CD14-positive monocyte (primary cell): ENCODE data around the gene RAMP2. TPM values are rescaled to one million over a fixed set of nuclear protein-coding genes. Genes with fewer than 3 reads are reported as not detected.
A peak's percentile ranks its signal among the peaks of the same experiment; 100 is the strongest.

Source experiments
- DNase-seq, 3 donors: peaks; one replicate each; pipeline ENCODE4 v3.0.0-alpha.2; 2011 to 2022
- H2AFZ ChIP-seq: 2 replicates; pipeline ENCODE4 v1.6.0; 2012; ENCODE audit warnings: mild to moderate bottlenecking, low read depth, low read length, inconsistent platforms; ENCODE audit not compliant: insufficient read depth, poor library complexity, severe bottlenecking
- H3K27ac ChIP-seq, 2 donors: 1 replicate in 1 of 2; 2 replicates in 1 of 2; pipeline ENCODE4 v1.5.1; 2012 to 2013; ENCODE audit warnings: low read length in 2 of 2, control low read depth in 1 of 2, inconsistent platforms in 1 of 2, low read depth in 1 of 2, mild to moderate bottlenecking in 1 of 2
- H3K27me3 ChIP-seq, 2 donors: one replicate each; pipeline versions ENCODE4 v1.6.0 to v1.6.1; 2011 to 2013; ENCODE audit warnings: low read length in 2 of 2; ENCODE audit not compliant: control insufficient read depth in 2 of 2, insufficient read depth in 2 of 2
- H3K36me3 ChIP-seq, 2 donors: replicated peaks in 1 of 2; 1 replicate in 1 of 2; 2 replicates in 1 of 2; pipeline versions ENCODE4 v1.5.1 to v1.6.1; 2012 to 2013; ENCODE audit warnings: low read length in 2 of 2, control low read depth in 1 of 2, inconsistent platforms in 1 of 2, mild to moderate bottlenecking in 1 of 2; ENCODE audit not compliant: insufficient read depth in 2 of 2, control insufficient read depth in 1 of 2
- H3K4me1 ChIP-seq, 2 donors: 1 replicate in 1 of 2; 2 replicates in 1 of 2; pipeline versions ENCODE4 v1.5.1 to v1.6.1; 2012 to 2013; ENCODE audit warnings: low read length in 2 of 2, control low read depth in 1 of 2, inconsistent platforms in 1 of 2, mild to moderate bottlenecking in 1 of 2, moderate library complexity in 1 of 2; ENCODE audit not compliant: insufficient read depth in 2 of 2, control insufficient read depth in 1 of 2
- H3K4me2 ChIP-seq: replicated peaks from 2 replicates; pipeline ENCODE3; 2012; ENCODE audit warnings: low read length, moderate library complexity, mild to moderate bottlenecking; ENCODE audit not compliant: poor library complexity, severe bottlenecking; ENCODE audit errors: extremely low read depth
- H3K4me3 ChIP-seq, 3 experiments: fragments of 200-600 bp in 1 of 3; sonication (generic) in 1 of 3; replicated peaks in 1 of 3; 1 replicate in 2 of 3; 2 replicates in 1 of 3; pipeline ENCODE4 v1.5.1; 2011 to 2013; ENCODE audit warnings: low read length in 3 of 3, mild to moderate bottlenecking in 3 of 3, control low read depth in 2 of 3, low read depth in 2 of 3, inconsistent platforms in 1 of 3, moderate library complexity in 1 of 3
- H3K79me2 ChIP-seq: 2 replicates; pipeline ENCODE4 v1.6.0; 2012; ENCODE audit warnings: mild to moderate bottlenecking, control low read depth, inconsistent platforms, low read length, moderate library complexity; ENCODE audit not compliant: insufficient read depth
- H3K9ac ChIP-seq: 2 replicates; pipeline ENCODE4 v1.6.0; 2017; ENCODE audit warnings: low read length, mild to moderate bottlenecking; ENCODE audit not compliant: insufficient read depth, poor library complexity, severe bottlenecking
- H3K9me3 ChIP-seq, 2 donors: replicated peaks in 1 of 2; 1 replicate in 1 of 2; 2 replicates in 1 of 2; pipeline versions ENCODE4 v1.5.1 to v1.6.1; 2012 to 2013; ENCODE audit warnings: low read length in 2 of 2, control low read depth in 1 of 2; ENCODE audit not compliant: control insufficient read depth in 1 of 2, insufficient read depth in 1 of 2
- H4K20me1 ChIP-seq: 2 replicates; pipeline ENCODE4 v1.6.0; 2012; ENCODE audit warnings: mild to moderate bottlenecking, low read length, control low read depth, moderate library complexity; ENCODE audit not compliant: insufficient read depth
- H3K27ac Mint-ChIP-seq, 7 donors: one replicate each; pipeline ENCODE4 v1.8.0; 2020; ENCODE audit warnings: mild to moderate bottlenecking in 7 of 7, mixed read lengths in 7 of 7, moderate library complexity in 6 of 7, inconsistent platforms in 2 of 7
- H3K27me3 Mint-ChIP-seq, 3 donors: one replicate each; pipeline ENCODE4 v1.8.0; 2021 to 2022; ENCODE audit warnings: low read depth in 3 of 3, mild to moderate bottlenecking in 3 of 3, mixed read lengths in 3 of 3, moderate library complexity in 3 of 3, inconsistent platforms in 1 of 3
- H3K36me3 Mint-ChIP-seq, 2 donors: one replicate each; pipeline ENCODE4 v1.8.0; 2020; ENCODE audit warnings: mixed read lengths in 2 of 2, inconsistent platforms in 1 of 2, mild to moderate bottlenecking in 1 of 2
- H3K4me1 Mint-ChIP-seq: one replicate; pipeline ENCODE4 v1.8.0; 2020; ENCODE audit warnings: mild to moderate bottlenecking, mixed read lengths
- H3K4me3 Mint-ChIP-seq, 2 donors: one replicate each; pipeline ENCODE4 v1.8.0; 2020; ENCODE audit warnings: mild to moderate bottlenecking in 2 of 2, mixed read lengths in 2 of 2, moderate library complexity in 1 of 2
- H3K9me3 Mint-ChIP-seq, 7 donors: one replicate each; pipeline ENCODE4 v1.8.0; 2020 to 2022; ENCODE audit warnings: mixed read lengths in 7 of 7, mild to moderate bottlenecking in 6 of 7, moderate library complexity in 6 of 7, inconsistent platforms in 2 of 7
- CTCF ChIP-seq: fragments of 200-600 bp; IDR thresholded peaks from one replicate; pipeline ENCODE4 v1.8.0; 2022; ENCODE audit warnings: antibody characterized with exemption, mild to moderate bottlenecking
- WGBS: methylation state at CpG from one replicate; pipeline ENCODE4 v1.1.5; 2013; ENCODE audit warnings: missing lambda C conversion rate; ENCODE audit not compliant: insufficient coverage; 5-methylcytosine and 5-hydroxymethylcytosine counted together
- intact Hi-C, 2 donors: fragments of 100-400 bp; cut with micrococcal nuclease; formaldehyde crosslinking; loops; one replicate each; pipeline versions ENCODE4 v1.15.0 to v1.15.1; 2023
- polyA plus RNA-seq, 3 donors: library from polyadenylated mRNA; depleted of rRNA in 1 of 3; unstranded in 2 of 3; stranded (reverse) in 1 of 3; fragments of 300-500 nt in 2 of 3; fragments of >200 nt in 1 of 3; fragmentation: Illumina TruSeq in 2 of 3; gene quantifications; 1 replicate in 2 of 3; 2 replicates in 1 of 3; pipeline ENCODE4 v1.2.3, GENCODE V29; 2012 to 2021

The RAMP2 gene
- polyA plus RNA-seq, 3 donors, result not detected

DNA sequence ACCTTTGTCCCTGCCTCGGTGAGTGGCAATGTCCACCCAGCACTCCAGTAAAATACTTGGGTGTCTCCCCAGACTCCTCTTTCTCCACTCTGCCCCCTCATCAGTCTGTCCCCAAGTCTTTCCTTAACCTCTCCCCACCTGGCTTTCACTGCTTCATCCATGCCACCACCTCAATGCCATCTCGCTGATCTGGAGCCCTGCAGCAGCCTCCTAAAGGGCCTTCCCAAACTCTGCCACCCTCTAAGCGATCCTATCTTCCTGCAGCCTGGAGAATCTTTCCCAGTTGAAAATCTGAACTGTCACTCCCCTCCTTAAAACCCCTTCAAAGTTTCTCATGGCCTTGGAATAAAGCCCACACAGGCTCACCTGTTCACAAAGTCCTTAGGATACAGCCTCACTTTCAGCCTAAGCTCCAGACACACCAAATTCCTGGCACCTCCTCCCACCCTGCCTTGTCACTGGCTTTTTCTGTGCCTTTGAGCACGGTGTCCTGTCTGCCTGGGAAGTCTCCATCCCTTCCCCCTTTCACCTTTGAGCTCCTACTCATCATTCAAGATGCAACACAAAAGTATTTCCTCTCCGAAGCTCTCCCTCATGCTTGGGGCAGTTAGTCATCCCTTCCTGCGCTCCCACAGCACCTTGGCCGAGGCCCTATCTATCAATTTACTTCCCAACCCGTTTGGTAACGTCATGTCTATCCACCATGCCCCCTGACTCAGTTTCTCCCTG is 22.2 kb downstream of the RAMP2 start:
- H3K4me1 ChIP-seq, result peaks cover 7 to 20% of the 10 kb centered on the region in 2 donors
- H3K9me3 ChIP-seq, result peaks cover 0 to 39% of the 10 kb centered on the region in 2 donors
- H3K27ac ChIP-seq, result no peak overlapping the region
- Mint-ChIP-seq H3K4me3 (peak overlapping the region in 1 of 2 donors; percentile 86), H3K9me3 (peaks cover 4 to 24% (median 11%) of the 10 kb centered on the region in 7 donors), H3K4me1 (peaks cover 28% of the 10 kb centered on the region), H3K27ac (no peak overlapping the region), H3K27me3 (peaks cover 79 to 90% (median 83%) of the 10 kb centered on the region in 3 donors), H3K36me3 (peaks cover 23 to 25% of the 10 kb centered on the region in 2 donors)
- TF ChIP-seq CTCF, result no peak
- H3K79me2 ChIP-seq, result no peaks in the 10 kb centered on the region
- H3K4me2 ChIP-seq, result no peak overlapping the region
- no peaks in the 10 kb centered on the region for H4K20me1 ChIP-seq
- intact Hi-C loops, result no loop called here
- no peak overlapping the region for H3K4me3 ChIP-seq
- WGBS, result 23% methylated on average over 9 of the region's 9 CpGs
- no peak for DNase-seq
- no peak overlapping the region for H3K9ac ChIP-seq
- peaks cover 60 to 84% of the 10 kb centered on the region in 2 donors for H3K27me3 ChIP-seq
- peaks cover 15 to 16% of the 10 kb centered on the region in 2 donors for H3K36me3 ChIP-seq
- H2AFZ ChIP-seq, result no peak overlapping the region

DNA sequence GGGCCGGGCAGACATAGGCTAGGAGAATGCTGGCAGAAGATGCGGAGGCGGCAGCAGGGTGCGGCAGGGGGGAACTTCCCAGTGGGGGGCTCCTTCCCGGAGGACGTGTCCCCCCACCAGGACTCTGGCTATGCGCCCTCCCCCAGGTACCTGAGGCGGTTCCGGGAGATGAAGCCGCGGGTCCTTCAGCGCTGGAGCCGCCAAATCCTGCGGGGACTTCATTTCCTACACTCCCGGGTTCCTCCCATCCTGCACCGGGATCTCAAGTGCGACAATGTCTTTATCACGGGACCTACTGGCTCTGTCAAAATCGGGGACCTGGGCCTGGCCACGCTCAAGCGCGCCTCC is 22.7 kb downstream of the RAMP2 start:
- TF ChIP-seq CTCF, result no peak
- peak overlapping the region in 1 of 2 donors; percentile 86 for H3K4me3 Mint-ChIP-seq
- H3K4me1 ChIP-seq, result peaks cover 7 to 20% of the 10 kb centered on the region in 2 donors
- H3K9me3 ChIP-seq, result peaks cover 0 to 39% of the 10 kb centered on the region in 2 donors
- H3K79me2 ChIP-seq, result no peaks in the 10 kb centered on the region
- peaks cover 82 to 94% (median 83%) of the 10 kb centered on the region in 3 donors for H3K27me3 Mint-ChIP-seq
- peaks cover 4 to 26% (median 11%) of the 10 kb centered on the region in 7 donors for H3K9me3 Mint-ChIP-seq
- H4K20me1 ChIP-seq, result no peaks in the 10 kb centered on the region
- peaks cover 60 to 84% of the 10 kb centered on the region in 2 donors for H3K27me3 ChIP-seq
- no peak overlapping the region for H3K4me2 ChIP-seq
- H3K4me1 Mint-ChIP-seq, result peaks cover 28% of the 10 kb centered on the region
- DNase-seq, result no peak
- H3K36me3 Mint-ChIP-seq, result peaks cover 17 to 20% of the 10 kb centered on the region in 2 donors
- WGBS, result 11% methylated on average over 22 of the region's 22 CpGs
- peaks cover 10% of the 10 kb centered on the region in 2 donors for H3K36me3 ChIP-seq
- H3K27ac ChIP-seq, result no peak overlapping the region
- no peak overlapping the region for H2AFZ ChIP-seq
- H3K4me3 ChIP-seq, result no peak overlapping the region
- intact Hi-C loops, result no loop called here
- H3K27ac Mint-ChIP-seq, result no peak overlapping the region
- H3K9ac ChIP-seq, result no peak overlapping the region
